ENCODE data around the gene CTIF. TPM values are rescaled to one million over a fixed set of nuclear protein-coding genes. Genes with fewer than 3 reads are reported as not detected.

Gene CTIF
- total RNA-seq, 4 donors from 2014 or later: 14.1 to 78.2 (median 18.4) TPM

GRCh38 chr18:48667276-48668254, 128.7 kb downstream of the CTIF start:
- Histone ChIP-seq H3K36me3 (peaks cover 0 to 7% (median 2%) of the 10 kb centered on the region in 4 donors), H3K4me1 (peaks cover 0 to 5% (median under 1%) of the 10 kb centered on the region in 4 donors), H3K4me3 (no peak overlapping the region), H3K9me3 (no peaks in the 10 kb centered on the region), H3K27me3 (no peaks in the 10 kb centered on the region), H3K27ac (no peak overlapping the region)
- intact Hi-C loops (cut with DNase I; ENCODE audit: low total_unique reads): loop anchor here (10.0 kb wide), 1 partner anchor 1113 kb away; no protein-coding TSS in a partner anchor
- 82% methylated on average over 11 of the region's 13 CpGs; no CpG with 5 or more reads in 1 of the 2 donors for WGBS, 2 donors (ENCODE audit: low coverage in 1 of 2)
- TF ChIP-seq EP300 (IDR thresholded peaks at IDR 0.05; ENCODE audit: low read depth) (no peak), POLR2AphosphoS5 (IDR thresholded peaks at IDR 0.05) (no peak), CTCF (IDR thresholded peaks at IDR 0.05) (peak in 2 of 5 experiments; percentile 7 to 24), POLR2A (IDR thresholded peaks at IDR 0.05) (no peak)
- DNase-seq: no peak
- in situ Hi-C loops (cut with MboI; ENCODE audit: low pct_ligation_motif_present in 1 of 4, low pct_unique_long_range_greater_than_20kb in 1 of 4, low sequenced_read_pairs in 3 of 4): loop anchor here in 3 of 4 donors (10.0 to 25.0 kb wide), 2 partner anchors 193 to 205 kb away; no protein-coding TSS in a partner anchor

- H3K27ac ChIP-seq: no peak overlapping the region
- no peak for TF ChIP-seq CTCF (IDR thresholded peaks at IDR 0.05)
- TF ChIP-seq EP300 (IDR thresholded peaks at IDR 0.05; ENCODE audit: low read depth): no peak
- no peak for TF ChIP-seq POLR2AphosphoS5 (IDR thresholded peaks at IDR 0.05)
- TF ChIP-seq POLR2A (IDR thresholded peaks at IDR 0.05): no peak
- in situ Hi-C loops (cut with MboI; ENCODE audit: low pct_ligation_motif_present in 1 of 4, low pct_unique_long_range_greater_than_20kb in 1 of 4, low sequenced_read_pairs in 3 of 4): loop anchor here in 3 of 4 donors (10.0 to 25.0 kb wide), 2 partner anchors 194 to 206 kb away; no protein-coding TSS in a partner anchor
Measured at GRCh38 chr18:48668466-48669179, 129.8 kb downstream of the CTIF start.

GRCh38 chr18:48669180-48669675, 130.4 kb downstream of the CTIF start:
- H3K27ac ChIP-seq: no peak overlapping the region
- H3K4me3 ChIP-seq: no peak overlapping the region
- H3K9me3 ChIP-seq: no peaks in the 10 kb centered on the region
- H3K4me1 ChIP-seq: peaks cover 0 to 6% (median under 1%) of the 10 kb centered on the region in 4 donors
- H3K36me3 ChIP-seq: peaks cover 0 to 7% (median 2%) of the 10 kb centered on the region in 4 donors
- intact Hi-C loops (cut with DNase I; ENCODE audit: low total_unique reads): loop anchor here (10.0 kb wide), 1 partner anchor 1114 kb away; no protein-coding TSS in a partner anchor
- in situ Hi-C loops (cut with MboI; ENCODE audit: low pct_ligation_motif_present in 1 of 4, low pct_unique_long_range_greater_than_20kb in 1 of 4, low sequenced_read_pairs in 3 of 4): loop anchor here in 3 of 4 donors (10.0 to 25.0 kb wide), 2 partner anchors 194 to 207 kb away; no protein-coding TSS in a partner anchor
- 81 to 83% methylated on average over 1 to 3 of the region's 3 CpGs for WGBS, 2 donors (ENCODE audit: low coverage in 1 of 2)
- H3K27me3 ChIP-seq: no peaks in the 10 kb centered on the region
- no peak for TF ChIP-seq POLR2AphosphoS5 (IDR thresholded peaks at IDR 0.05)
- no peak for TF ChIP-seq EP300 (IDR thresholded peaks at IDR 0.05; ENCODE audit: low read depth)
- DNase-seq: no peak

More at GRCh38 chr18:48668466-48669179, 129.8 kb downstream of the CTIF start:
- no peaks in the 10 kb centered on the region for H3K9me3 ChIP-seq
- H3K27me3 ChIP-seq: no peaks in the 10 kb centered on the region
- H3K4me1 ChIP-seq: peaks cover 0 to 5% (median under 1%) of the 10 kb centered on the region in 4 donors
- H3K4me3 ChIP-seq: no peak overlapping the region
- intact Hi-C loops (cut with DNase I; ENCODE audit: low total_unique reads): loop anchor here (10.0 kb wide), 1 partner anchor 1114 kb away; no protein-coding TSS in a partner anchor
- DNase-seq: no peak
- H3K36me3 ChIP-seq: peaks cover 0 to 7% (median 2%) of the 10 kb centered on the region in 4 donors
- WGBS, 2 donors (ENCODE audit: low coverage in 1 of 2): 97 to 100% methylated on average over 2 to 15 of the region's 15 CpGs

GRCh38 chr18:48669991-48670750, 131.3 kb downstream of the CTIF start:
- Histone ChIP-seq H3K27ac (no peak overlapping the region), H3K4me1 (peaks cover 0 to 13% (median 3%) of the 10 kb centered on the region in 4 donors), H3K4me3 (no peak overlapping the region), H3K27me3 (no peaks in the 10 kb centered on the region), H3K9me3 (no peaks in the 10 kb centered on the region), H3K36me3 (peaks cover 0 to 7% (median 2%) of the 10 kb centered on the region in 4 donors)
- DNase-seq: no peak
- in situ Hi-C loops (cut with MboI; ENCODE audit: low pct_ligation_motif_present in 1 of 4, low pct_unique_long_range_greater_than_20kb in 1 of 4, low sequenced_read_pairs in 3 of 4): loop anchor here (10.0 to 25.0 kb wide), 4 partner anchors 195 to 745 kb away; no protein-coding TSS in a partner anchor
- intact Hi-C loops (cut with DNase I; ENCODE audit: low total_unique reads): loop anchor here (10.0 kb wide), 2 partner anchors 745 to 1115 kb away; no protein-coding TSS in a partner anchor
- TF ChIP-seq POLR2AphosphoS5 (IDR thresholded peaks at IDR 0.05) (no peak), CTCF (IDR thresholded peaks at IDR 0.05) (no peak), POLR2A (IDR thresholded peaks at IDR 0.05) (no peak), EP300 (IDR thresholded peaks at IDR 0.05; ENCODE audit: low read depth) (no peak)
- 94 to 100% methylated on average over 2 to 7 of the region's 7 CpGs for WGBS, 2 donors (ENCODE audit: low coverage in 1 of 2)

Data from transverse colon (tissue), 4 donors.